GM20431 (cell line): ENCODE data around the gene MTO1.

Experiments
- in situ Hi-C: fragments of 300-500 bp; cut with MseI, MboI; formaldehyde crosslinking; loops from one replicate; pipeline ENCODE4 v1.15.0; 2020; ENCODE audit warnings: low sequenced_read_pairs; ENCODE audit not compliant: unreplicated experiment

The MTO1 gene

GRCh38 chr6:73497915-73498314 lies 36.4 kb downstream of the MTO1 start:
- in situ Hi-C loops: no loop called here

GRCh38 chr6:73503027-73503772 lies 41.7 kb downstream of the MTO1 start:
- in situ Hi-C loops: loop anchor here (25.0 kb wide), 1 partner anchor 109 kb away; no protein-coding TSS in a partner anchor

- in situ Hi-C loops: loop anchor here (25.0 kb wide), 1 partner anchor 108 kb away; no protein-coding TSS in a partner anchor
Observed at GRCh38 chr6:73504160-73504559, 42.6 kb downstream of the MTO1 start.

DNA sequence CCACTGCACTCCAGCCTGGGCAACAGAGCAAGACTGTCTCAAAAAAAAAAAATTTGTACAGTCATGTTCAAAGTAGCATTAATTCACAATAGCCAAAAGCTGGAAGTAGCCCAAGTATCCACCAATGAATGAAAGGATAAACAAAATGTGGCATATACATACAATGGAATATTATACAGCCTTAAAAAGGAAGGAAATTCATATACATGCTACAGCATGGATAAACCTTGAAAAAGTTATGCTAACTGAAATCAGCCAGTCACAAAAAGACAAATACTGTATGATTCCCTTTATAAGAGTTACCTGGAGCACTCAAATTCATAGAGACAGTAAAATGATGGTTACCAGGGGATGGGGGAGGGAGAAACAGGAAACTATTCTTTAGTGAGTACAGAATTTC lies 43.6 kb downstream of the MTO1 start:
- in situ Hi-C loops: loop anchor here (25.0 kb wide), 1 partner anchor 107 kb away; no protein-coding TSS in a partner anchor

DNA sequence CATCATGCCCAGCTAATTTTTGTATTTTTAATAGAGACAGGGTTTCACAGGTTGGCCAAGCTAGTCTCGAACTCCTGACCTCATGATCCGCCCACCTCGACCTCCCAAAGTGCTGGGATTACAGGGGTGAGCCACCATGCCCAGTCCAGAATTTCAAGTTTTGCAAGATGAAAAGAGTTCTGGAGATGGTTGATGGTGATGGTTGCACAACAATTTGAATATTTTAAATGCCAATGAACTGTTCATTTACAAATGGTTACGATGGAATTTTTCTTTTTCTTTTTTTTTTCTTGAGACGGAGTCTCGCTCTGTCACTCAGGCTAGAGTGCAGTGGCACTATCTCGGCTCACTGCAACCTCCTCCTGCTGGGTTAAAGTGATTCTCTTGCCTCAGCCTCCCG lies 44.2 kb downstream of the MTO1 start:
- in situ Hi-C loops: loop anchor here (25.0 kb wide), 1 partner anchor 107 kb away; no protein-coding TSS in a partner anchor

DNA sequence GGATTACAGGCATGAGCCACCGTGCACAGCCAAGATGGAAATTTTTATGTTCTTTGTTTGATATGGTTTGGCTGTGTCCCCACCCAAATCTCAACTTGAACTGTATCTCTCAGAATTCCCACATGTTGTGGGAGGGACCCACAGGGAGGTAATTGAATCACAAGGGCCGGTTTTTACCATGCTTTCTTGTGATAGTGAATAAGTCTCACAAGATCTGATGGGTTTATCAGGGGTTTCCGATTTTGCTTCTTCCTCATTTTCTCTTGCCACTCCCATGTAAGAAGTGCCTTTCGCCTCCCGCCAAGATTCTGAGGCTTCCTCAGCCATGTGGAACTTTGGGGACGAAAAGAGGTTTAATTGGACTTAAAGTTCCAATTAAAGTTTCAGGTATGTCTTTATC lies 44.7 kb downstream of the MTO1 start:
- in situ Hi-C loops: loop anchor here (25.0 kb wide), 1 partner anchor 106 kb away; no protein-coding TSS in a partner anchor

DNA sequence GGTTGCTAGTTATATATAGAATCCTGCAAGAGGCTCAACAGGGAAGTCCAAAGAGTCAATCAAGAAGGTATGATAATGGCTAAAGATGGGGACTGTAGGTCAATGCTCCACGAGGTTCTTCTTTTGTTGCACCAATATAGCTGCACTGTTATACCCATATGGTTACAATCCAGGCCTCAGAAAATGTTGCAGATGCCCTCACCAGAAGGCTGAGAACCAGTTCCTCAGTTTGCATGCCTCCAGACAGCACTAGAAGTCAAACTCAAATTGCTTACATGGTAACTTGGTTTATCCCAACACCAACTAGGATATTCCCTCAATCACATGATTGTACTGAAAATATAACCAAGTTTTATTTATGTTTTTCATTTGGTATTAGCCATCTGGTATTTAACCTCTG lies 47.2 kb downstream of the MTO1 start:
- in situ Hi-C loops: loop anchor here (25.0 kb wide), 1 partner anchor 104 kb away; no protein-coding TSS in a partner anchor

DNA sequence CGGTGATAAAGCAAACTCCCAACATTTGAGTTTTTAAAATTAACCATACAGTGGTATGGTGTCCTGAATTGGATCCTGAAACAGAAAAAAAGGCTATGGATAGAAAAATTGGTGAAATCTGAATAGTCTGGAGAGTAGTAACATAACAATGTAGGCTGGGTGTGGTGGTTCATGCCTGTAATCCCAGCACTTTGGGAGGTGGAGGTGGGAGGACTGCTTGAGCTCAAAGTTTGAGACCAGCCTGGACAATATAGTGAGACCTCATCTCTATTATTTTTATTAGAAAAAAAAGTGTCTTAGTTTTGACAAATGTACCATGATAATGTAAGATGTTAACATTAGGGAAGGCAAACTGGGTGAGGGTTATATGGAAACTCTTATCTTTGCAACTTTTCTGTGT lies 48.3 kb downstream of the MTO1 start:
- in situ Hi-C loops: loop anchor here (25.0 kb wide), 1 partner anchor 102 kb away; no protein-coding TSS in a partner anchor

- in situ Hi-C loops: loop anchor here (25.0 kb wide), 1 partner anchor 101 kb away; no protein-coding TSS in a partner anchor
Observed at GRCh38 chr6:73511796-73512195, 50.3 kb downstream of the MTO1 start.

DNA sequence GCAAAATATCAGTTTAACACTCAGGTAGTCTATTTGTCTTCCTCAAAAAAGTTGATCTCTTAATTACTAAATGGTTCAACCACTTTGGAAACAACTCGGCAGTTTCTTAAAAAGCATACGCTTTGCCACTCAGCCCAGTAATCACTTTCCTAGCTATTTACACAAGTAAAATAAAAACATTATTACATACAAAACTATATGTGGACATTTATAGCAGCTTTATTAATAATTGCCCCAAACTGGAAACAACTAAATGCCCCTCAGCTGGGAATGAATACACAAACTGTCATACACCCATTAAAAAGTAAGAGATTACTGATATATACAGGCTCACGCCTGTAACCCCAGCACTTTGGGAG lies 51.9 kb downstream of the MTO1 start:
- in situ Hi-C loops: loop anchor here (25.0 kb wide), 1 partner anchor 99 kb away; no protein-coding TSS in a partner anchor

DNA sequence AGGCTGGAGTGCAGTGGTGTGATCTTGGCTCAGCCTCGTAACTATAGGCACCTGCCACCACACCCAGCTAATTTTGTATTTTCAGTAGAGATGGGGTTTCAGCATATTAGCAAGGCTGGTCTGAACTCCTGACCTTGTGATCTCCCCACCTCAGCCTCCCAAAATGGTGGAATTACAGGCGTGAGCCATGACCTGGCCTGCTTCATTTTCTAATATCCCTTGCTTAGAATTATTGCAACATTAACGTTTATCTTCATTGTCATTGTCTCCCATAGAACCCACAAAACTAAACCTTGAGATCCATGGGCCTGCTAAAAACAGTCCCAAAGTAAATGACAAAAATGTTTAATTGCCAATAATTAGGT lies 53.2 kb downstream of the MTO1 start:
- in situ Hi-C loops: loop anchor here (25.0 kb wide), 1 partner anchor 98 kb away; no protein-coding TSS in a partner anchor

- in situ Hi-C loops: loop anchor here (25.0 kb wide), 1 partner anchor 97 kb away; no protein-coding TSS in a partner anchor
Observed at GRCh38 chr6:73515204-73515655, 53.7 kb downstream of the MTO1 start.

- in situ Hi-C loops: loop anchor here (25.0 kb wide), 1 partner anchor 95 kb away; no protein-coding TSS in a partner anchor
Observed at GRCh38 chr6:73516514-73517489, 55.3 kb downstream of the MTO1 start.

- in situ Hi-C loops: loop anchor here (25.0 kb wide), 1 partner anchor 94 kb away; no protein-coding TSS in a partner anchor
Observed at GRCh38 chr6:73518100-73518981, 56.8 kb downstream of the MTO1 start.

- in situ Hi-C loops: loop anchor here (25.0 kb wide), 1 partner anchor 93 kb away; no protein-coding TSS in a partner anchor
Observed at GRCh38 chr6:73518982-73519881, 57.7 kb downstream of the MTO1 start.

GRCh38 chr6:73519926-73520687 lies 58.6 kb downstream of the MTO1 start:
- in situ Hi-C loops: loop anchor here (25.0 kb wide), 1 partner anchor 92 kb away; no protein-coding TSS in a partner anchor

DNA sequence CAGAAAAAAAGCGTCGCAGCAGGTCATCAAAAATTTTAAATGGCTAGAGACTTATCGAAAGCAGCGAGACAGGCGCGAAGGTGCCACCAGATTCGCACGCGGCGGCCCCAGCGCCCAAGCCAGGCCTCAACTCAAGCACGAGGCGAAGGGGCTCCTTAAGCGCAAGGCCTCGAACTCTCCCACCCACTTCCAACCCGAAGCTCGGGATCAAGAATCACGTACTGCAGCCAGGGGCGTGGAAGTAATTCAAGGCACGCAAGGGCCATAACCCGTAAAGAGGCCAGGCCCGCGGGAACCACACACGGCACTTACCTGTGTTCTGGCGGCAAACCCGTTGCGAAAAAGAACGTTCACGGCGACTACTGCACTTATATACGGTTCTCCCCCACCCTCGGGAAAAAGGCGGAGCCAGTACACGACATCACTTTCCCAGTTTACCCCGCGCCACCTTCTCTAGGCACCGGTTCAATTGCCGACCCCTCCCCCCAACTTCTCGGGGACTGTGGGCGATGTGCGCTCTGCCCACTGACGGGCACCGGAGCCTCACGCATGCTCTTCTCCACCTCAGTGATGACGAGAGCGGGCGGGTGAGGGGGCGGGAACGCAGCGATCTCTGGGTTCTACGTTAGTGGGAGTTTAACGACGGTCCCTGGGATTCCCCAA lies 59.3 kb downstream of the MTO1 start, which contains the start of gene EEF1A1:
TSS of gene EEF1A1 (minus strand) at position 345 of the 663 bp plus-strand sequence. CDS start 1,006 bp downstream, outside the sequence.
- in situ Hi-C loops: loop anchor here (25.0 kb wide), 1 partner anchor 91 kb away; no protein-coding TSS in a partner anchor
